Fibroblast of skin of abdomen (primary cell): ENCODE results near the gene WNK1. TPM values are rescaled to one million over a fixed set of nuclear protein-coding genes. Genes with fewer than 3 reads are reported as not detected.
"Not testable (repeated sequence)": the region's sequence is repeated elsewhere in the genome, so short reads cannot be mapped to it uniquely, and the experiment has no call there.

ENCODE experiments used
- DNase-seq: peaks from one replicate; pipeline ENCODE4 v3.0.0-alpha.2; 2013
- polyA plus RNA-seq, 2 experiments: library from polyadenylated mRNA; unstranded; fragments of 120-200 nt; gene quantifications; one replicate each; pipeline ENCODE4 v1.2.1, GENCODE V29; 2013; ENCODE audit not compliant: insufficient read length in 2 of 2

Gene WNK1
- 57.2 TPM for polyA plus RNA-seq (2013, experiment 1 of 2; ENCODE audit: insufficient read length)
- polyA plus RNA-seq (2013, experiment 2 of 2; ENCODE audit: insufficient read length) = 53.5 TPM

- peak; percentile 100 for DNase-seq
Measured at GRCh38 chr12:751999-752694, at the start of gene WNK1. Gene WNK1, plus strand, starts transcription at chr12:752579. Its CDS starts 987 bp downstream, at chr12:753566.

GRCh38 chr12:704516-705242 is 47.7 kb upstream of the WNK1 start:
- DNase-seq = no peak

- DNase-seq = not testable (repeated sequence)
Measured at GRCh38 chr12:708084-708483, 44.3 kb upstream of the WNK1 start.

- DNase-seq = no peak
Measured at GRCh38 chr12:709455-710020, 42.8 kb upstream of the WNK1 start.

GRCh38 chr12:712172-712863 is 40.1 kb upstream of the WNK1 start:
- DNase-seq = no peak

- no peak for DNase-seq
Measured at GRCh38 chr12:713281-713875, 39.0 kb upstream of the WNK1 start.

GRCh38 chr12:716506-716905 is 35.9 kb upstream of the WNK1 start:
- no peak for DNase-seq

GRCh38 chr12:718756-719102 is 33.6 kb upstream of the WNK1 start:
- DNase-seq = no peak

- DNase-seq = no peak
Measured at GRCh38 chr12:720231-720941, 32.0 kb upstream of the WNK1 start.

- no peak for DNase-seq
Measured at GRCh38 chr12:724194-724855, 28.1 kb upstream of the WNK1 start.

GRCh38 chr12:725076-725475 is 27.3 kb upstream of the WNK1 start:
- DNase-seq = no peak

GRCh38 chr12:726281-727140 is 25.9 kb upstream of the WNK1 start:
- peak; percentile 47 for DNase-seq

- no peak for DNase-seq
Measured at GRCh38 chr12:727321-727720, 25.1 kb upstream of the WNK1 start.

GRCh38 chr12:728781-729180 is 23.6 kb upstream of the WNK1 start:
- no peak for DNase-seq

- DNase-seq = no peak
Measured at GRCh38 chr12:729221-729620, 23.2 kb upstream of the WNK1 start.

- no peak for DNase-seq
Measured at GRCh38 chr12:730550-730949, 21.8 kb upstream of the WNK1 start.

- DNase-seq = no peak
Measured at GRCh38 chr12:737122-737739, 15.1 kb upstream of the WNK1 start.

- DNase-seq = no peak
Measured at GRCh38 chr12:738712-739111, 13.7 kb upstream of the WNK1 start.

GRCh38 chr12:739349-739748 is 13.0 kb upstream of the WNK1 start:
- DNase-seq = no peak

- DNase-seq = no peak
Measured at GRCh38 chr12:740921-741320, 11.5 kb upstream of the WNK1 start.
